ENCODE data around the gene COLEC12.

Gene COLEC12

DNA sequence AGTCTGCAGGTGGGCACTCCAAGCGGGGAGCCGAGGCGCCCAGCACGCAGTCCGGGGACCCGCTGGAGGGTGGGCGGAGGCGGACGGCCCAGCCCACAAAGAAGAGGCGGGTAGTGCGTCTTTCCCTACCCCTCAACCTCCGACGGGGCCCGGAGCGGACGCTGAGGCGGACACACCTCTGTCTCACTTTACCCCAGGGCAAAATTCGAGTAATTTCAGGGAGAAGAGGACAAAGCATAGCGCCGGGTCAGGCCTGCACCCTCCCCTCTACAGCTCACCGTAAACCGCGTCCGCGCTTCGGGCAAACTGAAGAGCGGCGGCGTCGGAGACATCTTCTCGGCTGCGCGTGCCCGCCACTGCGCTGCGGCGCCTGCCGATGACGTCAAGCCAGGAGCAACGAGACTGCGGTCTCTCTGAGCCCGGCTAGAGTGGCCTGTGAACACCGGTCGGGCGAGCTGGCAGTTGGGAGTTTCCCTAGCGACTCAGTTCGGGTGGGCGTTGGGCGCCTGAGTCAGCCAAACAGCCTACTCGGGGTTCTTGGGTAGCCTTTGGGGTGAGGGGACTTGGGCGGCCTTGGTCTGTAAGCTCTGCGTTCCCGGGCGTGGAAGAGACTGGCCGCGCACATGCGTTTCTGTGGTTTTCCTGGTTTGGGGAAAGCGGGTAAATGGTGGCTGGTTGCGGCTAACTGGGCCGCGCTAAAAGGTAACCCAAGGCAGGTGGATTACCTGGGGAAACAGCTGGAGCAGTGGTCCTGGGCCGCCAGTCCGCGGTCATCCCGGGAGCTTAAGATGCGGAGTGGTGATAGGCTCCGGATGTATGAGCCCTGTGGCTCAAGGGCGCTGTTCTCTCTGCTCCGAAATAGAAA is 232.6 kb downstream of the COLEC12 start, which contains the start of gene THOC1:
Gene THOC1 (minus strand): TSS at position 360 of the 865 bp plus-strand sequence. CDS start 28 bp downstream, at position 332.
- peak; percentile 94 for DNase-seq

- DNase-seq = no peak
Measured at GRCh38 chr18:267380-267687, 233.2 kb downstream of the COLEC12 start.

Measured in amniotic stem cell (primary cell).